K562 (cell line): ENCODE data around the gene ANGEL2. TPM values are rescaled to one million over a fixed set of nuclear protein-coding genes. Genes with fewer than 3 reads are reported as not detected.

ENCODE experiments used
- MGA ChIP-seq: fragments of 450-650 bp; IDR thresholded peaks from 2 replicates; pipeline ENCODE4 v1.6.1; 2016; ENCODE audit warnings: mild to moderate bottlenecking, moderate library complexity
- NFXL1 ChIP-seq: fragments of 450-650 bp; formaldehyde crosslinking; IDR thresholded peaks from 2 replicates; pipeline ENCODE4 v1.4.0; 2021; ENCODE audit warnings: mild to moderate bottlenecking
- PCBP2 ChIP-seq: fragments of 200-400 bp; formaldehyde crosslinking; IDR thresholded peaks from 2 replicates; pipeline ENCODE4 v1.6.1; 2018; ENCODE audit warnings: low read length, low read depth, mild to moderate bottlenecking, moderate library complexity; ENCODE audit not compliant: poor library complexity, severe bottlenecking
- RREB1 ChIP-seq: fragments of 250-450 bp; sonication (Bioruptor Pico); IDR thresholded peaks from 2 replicates; pipeline ENCODE4 v1.4.0; 2020
- TCF3 ChIP-seq: sonication (generic); formaldehyde crosslinking; IDR thresholded peaks from 2 replicates; pipeline ENCODE4 v1.4.0; 2020; ENCODE audit warnings: mild to moderate bottlenecking, missing genetic modification reagents
- TCFL5 ChIP-seq: fragments of 250-450 bp; sonication (Bioruptor Pico); conservative IDR thresholded peaks from 2 replicates; pipeline ENCODE4 v1.6.1; 2021; ENCODE audit warnings: mild to moderate bottlenecking, moderate library complexity, matching md5 sums
- polyA plus RNA-seq, 8 experiments: library from polyadenylated mRNA; depleted of rRNA in 4 of 8; stranded (reverse) in 5 of 8; unstranded in 3 of 8; fragments of >200 nt; fragmentation: Nextera tagmentation in 2 of 8; fragmentation: Illumina TruSeq in 1 of 8; extraction: Ambion mirVana in 2 of 8; extraction: Trizol in 1 of 8; gene quantifications; 2 replicates each; pipeline versions ENCODE4 v1.2.1 to v1.2.3, GENCODE V29; 2011 to 2014; ENCODE audit warnings: inconsistent platforms in 1 of 8, missing spikeins in 1 of 8
- total RNA-seq, 7 experiments: library from RNA; depleted of rRNA in 6 of 7; stranded (reverse); fragments of >200 nt in 6 of 7; fragmentation: Illumina TruSeq in 2 of 7; extraction: Trizol in 2 of 7; gene quantifications; 2 replicates each; pipeline versions ENCODE4 v1.2.1 to v1.2.3, GENCODE V29; 2011 to 2021; ENCODE audit warnings: low replicate concordance in 1 of 7

Gene ANGEL2
- total and polyA plus RNA-seq, 9 of the 15 experiments (the other 6 are each of a cell fraction or from before 2014, with no cell fraction given) = 6.8 to 34.6 (median 26.2) TPM

- no peak for TF ChIP-seq MGA
- no peak for TF ChIP-seq RREB1 (CRISPR knock-in tag)
- TF ChIP-seq TCFL5 = no peak
- no peak for TF ChIP-seq PCBP2
- no peak for TF ChIP-seq NFXL1 (CRISPR knock-in tag)
- no peak for TF ChIP-seq TCF3
Observed at GRCh38 chr1:212976586-212976985, 39.1 kb downstream of the ANGEL2 start (continued).
